Keratinocyte (primary cell): ENCODE measurements around the gene SETBP1. TPM values are rescaled to one million over a fixed set of nuclear protein-coding genes. Genes with fewer than 3 reads are reported as not detected.

Experiments used
- DNase-seq: peaks from one replicate; pipeline ENCODE4 v3.0.0-alpha.2; 2011; ENCODE audit warnings: low read depth, missing footprints, low spot score
- FAIRE-seq: peaks from 2 replicates; lab custom pipeline; 2011; peaks lifted over from hg19 to GRCh38; lab: Jason Lieb, UNC
- H2AFZ ChIP-seq: 2 replicates; pipeline ENCODE4 v1.6.0; 2012; ENCODE audit warnings: low read length, control low read depth, inconsistent platforms; ENCODE audit not compliant: control insufficient read depth
- H3K27ac ChIP-seq: 2 replicates; pipeline ENCODE4 v1.5.1; 2011; ENCODE audit warnings: low read length; ENCODE audit not compliant: control insufficient read depth, insufficient read depth
- H3K27me3 ChIP-seq: 3 replicates; pipeline ENCODE4 v1.6.0; 2011; ENCODE audit warnings: low read length; ENCODE audit not compliant: control insufficient read depth, insufficient read depth; ENCODE audit errors: extremely low read depth
- H3K36me3 ChIP-seq, 2 experiments: 2 replicates in 1 of 2; 3 replicates in 1 of 2; pipeline ENCODE4 v1.5.1; 2011; ENCODE audit warnings: low read length in 2 of 2, mild to moderate bottlenecking in 1 of 2; ENCODE audit not compliant: control insufficient read depth in 2 of 2, insufficient read depth in 2 of 2; ENCODE audit errors: extremely low read depth in 1 of 2
- H3K4me1 ChIP-seq: 3 replicates; pipeline ENCODE4 v1.5.1; 2011; ENCODE audit warnings: low read length; ENCODE audit not compliant: control insufficient read depth, insufficient read depth; ENCODE audit errors: extremely low read depth
- H3K4me2 ChIP-seq: 3 replicates; pipeline ENCODE4 v1.6.0; 2011; ENCODE audit warnings: low read depth, low read length; ENCODE audit not compliant: control insufficient read depth, insufficient read depth; ENCODE audit errors: extremely low read depth
- H3K4me3 ChIP-seq, 3 experiments: fragments of 200-600 bp in 1 of 3; sonication (generic) in 1 of 3; 2 replicates in 2 of 3; 3 replicates in 1 of 3; pipeline ENCODE4 v1.5.1; 2011 to 2016; ENCODE audit warnings: low read length in 3 of 3, mild to moderate bottlenecking in 3 of 3, control low read depth in 2 of 3, inconsistent platforms in 1 of 3, low read depth in 1 of 3, mixed read lengths in 1 of 3, mixed run types in 1 of 3, moderate library complexity in 1 of 3; ENCODE audit not compliant: control insufficient read depth in 2 of 3, insufficient read depth in 2 of 3; ENCODE audit errors: extremely low read depth in 1 of 3
- H3K79me2 ChIP-seq: 2 replicates; pipeline ENCODE4 v1.6.0; 2012; ENCODE audit warnings: low read length; ENCODE audit not compliant: control insufficient read depth, insufficient read depth
- H3K9ac ChIP-seq: 3 replicates; pipeline ENCODE4 v1.6.0; 2011; ENCODE audit warnings: low read length; ENCODE audit not compliant: control insufficient read depth, insufficient read depth; ENCODE audit errors: extremely low read depth
- H3K9me1 ChIP-seq: 3 replicates; pipeline ENCODE4 v1.6.0; 2011; ENCODE audit warnings: low read length; ENCODE audit not compliant: control insufficient read depth, insufficient read depth; ENCODE audit errors: extremely low read depth
- H3K9me3 ChIP-seq: 2 replicates; pipeline ENCODE4 v1.5.1; 2012; ENCODE audit warnings: low read depth, low read length; ENCODE audit not compliant: control insufficient read depth
- H4K20me1 ChIP-seq: 3 replicates; pipeline ENCODE4 v1.6.0; 2011; ENCODE audit warnings: low read length; ENCODE audit not compliant: control insufficient read depth, insufficient read depth; ENCODE audit errors: extremely low read depth
- CTCF ChIP-seq, 3 experiments: IDR thresholded peaks in 1 of 3; conservative IDR thresholded peaks in 1 of 3; optimal IDR thresholded peaks in 1 of 3; 2 replicates in 2 of 3; 3 replicates in 1 of 3; pipeline versions ENCODE3 to v1.5.1; 2011; ENCODE audit warnings: low read length in 3 of 3, mild to moderate bottlenecking in 3 of 3, moderate library complexity in 2 of 3, control low read depth in 1 of 3, inconsistent platforms in 1 of 3; ENCODE audit not compliant: insufficient read depth in 2 of 3; ENCODE audit errors: extremely low read depth in 1 of 3
- EZH2 ChIP-seq: IDR thresholded peaks from one replicate; pipeline ENCODE4 v1.6.1; 2012; ENCODE audit warnings: inconsistent platforms, mild to moderate bottlenecking, low read length, moderate library complexity
- dilution Hi-C: fragments of 300-500 bp; cut with MboI; formaldehyde crosslinking; loops from one replicate; pipeline ENCODE4 v1.7.0; 2020; ENCODE audit warnings: low sequenced_read_pairs; ENCODE audit not compliant: extremely low pct_ligation_motif_present
- polyA plus RNA-seq, 5 experiments: library from polyadenylated mRNA; depleted of rRNA in 3 of 5; stranded (reverse) in 3 of 5; stranded (forward) in 1 of 5; unstranded in 1 of 5; fragments of >200 nt; gene quantifications; 1 replicate in 1 of 5; 2 replicates in 3 of 5; 3 replicates in 1 of 5; pipeline versions ENCODE4 v1.2.1 to v1.2.3, GENCODE V29; 2011 to 2012; ENCODE audit warnings: missing spikeins in 2 of 5, low read depth in 1 of 5, low replicate concordance in 1 of 5

The SETBP1 gene
- polyA plus RNA-seq, 1 donor (not counting 4 experiments of a cell fraction or from before 2014, with no cell fraction given), result 3.3 TPM

- Histone ChIP-seq H3K27ac (no peak overlapping the region), H4K20me1 (no peaks in the 10 kb centered on the region), H3K9me3 (no peaks in the 10 kb centered on the region), H3K4me3 (no peak overlapping the region), H3K4me2 (no peak overlapping the region), H3K79me2 (no peaks in the 10 kb centered on the region), H3K27me3 (no peaks in the 10 kb centered on the region), H3K36me3 (peaks cover 0 to 2% of the 10 kb centered on the region in 2 experiments), H3K9me1 (no peaks in the 10 kb centered on the region), H3K9ac (no peak overlapping the region), H2AFZ (no peak overlapping the region), H3K4me1 (no peaks in the 10 kb centered on the region)
- no peak for TF ChIP-seq CTCF (optimal IDR thresholded peaks at IDR 0.05 in 1 of 3, IDR thresholded peaks at IDR 0.05 in 1 of 3, conservative IDR thresholded peaks at IDR 0.05 in 1 of 3; ENCODE audit: extremely low read depth in 1 of 3, insufficient read depth in 2 of 3, low read length in 3 of 3)
- no peak for TF ChIP-seq EZH2
- DNase-seq, result no peak
- dilution Hi-C loops, result no loop called here
- no peak for FAIRE-seq
Measured at GRCh38 chr18:44878335-44878734, 197.6 kb downstream of the SETBP1 start.

- FAIRE-seq, result no peak
- H3K27ac ChIP-seq, result no peak overlapping the region
- no peak overlapping the region for H3K9ac ChIP-seq
- dilution Hi-C loops, result no loop called here
- H3K4me1 ChIP-seq, result no peaks in the 10 kb centered on the region
- no peaks in the 10 kb centered on the region for H3K9me3 ChIP-seq
- no peak overlapping the region for H3K4me2 ChIP-seq
- H4K20me1 ChIP-seq, result no peaks in the 10 kb centered on the region
- TF ChIP-seq EZH2 (no peak), CTCF (optimal IDR thresholded peaks at IDR 0.05 in 1 of 3, IDR thresholded peaks at IDR 0.05 in 1 of 3, conservative IDR thresholded peaks at IDR 0.05 in 1 of 3; ENCODE audit: extremely low read depth in 1 of 3, insufficient read depth in 2 of 3, low read length in 3 of 3) (no peak)
- no peaks in the 10 kb centered on the region for H3K9me1 ChIP-seq
- DNase-seq, result no peak
- no peak overlapping the region for H2AFZ ChIP-seq
- H3K36me3 ChIP-seq, result peaks cover 0 to 2% of the 10 kb centered on the region in 2 experiments
- no peaks in the 10 kb centered on the region for H3K79me2 ChIP-seq
- H3K4me3 ChIP-seq, result no peak overlapping the region
- H3K27me3 ChIP-seq, result no peaks in the 10 kb centered on the region
Measured at GRCh38 chr18:44880170-44880569, 199.5 kb downstream of the SETBP1 start.
